HG02642 (cell line): ENCODE results near the gene OR10P1.

Experiments used
- ATAC-seq: cut with Tn5 transposase; IDR thresholded peaks from one replicate; pipeline ENCODE4 v1.9.1; 2021; ENCODE audit warnings: mild to moderate bottlenecking; ENCODE audit not compliant: unreplicated experiment, poor library complexity

The OR10P1 gene

DNA sequence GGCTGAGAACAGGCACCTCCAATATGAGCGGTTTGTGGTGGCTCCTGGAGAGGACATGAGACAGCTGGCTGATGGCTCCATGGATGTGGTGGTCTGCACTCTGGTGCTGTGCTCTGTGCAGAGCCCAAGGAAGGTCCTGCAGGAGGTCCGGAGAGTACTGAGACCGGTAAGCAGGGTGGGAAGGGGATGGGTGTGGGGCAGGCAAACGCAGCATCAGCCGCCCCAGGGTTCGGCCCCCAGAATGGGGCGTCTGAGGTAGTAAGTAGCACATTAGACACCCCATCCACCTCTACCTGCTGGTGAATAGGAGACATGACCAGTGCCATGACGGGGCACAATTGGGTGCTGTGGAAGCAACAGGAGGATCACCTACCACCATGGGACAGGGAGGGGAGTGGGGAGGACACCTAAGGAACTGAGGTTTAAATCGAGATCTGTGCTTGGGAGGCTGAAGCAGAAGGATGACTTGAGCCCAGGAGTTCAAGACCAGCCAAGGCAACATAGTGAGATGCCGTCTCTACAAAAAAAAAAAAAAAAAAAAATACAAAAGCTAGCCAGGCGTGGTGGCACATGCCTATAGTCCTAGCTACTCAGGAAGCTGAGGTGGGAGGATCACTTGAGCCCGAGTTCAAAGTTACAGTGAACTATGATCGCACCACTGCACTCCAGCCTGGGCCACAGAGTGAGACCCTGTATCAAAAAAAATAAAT lies 45.5 kb downstream of the OR10P1 start:
- no peak for ATAC-seq

DNA sequence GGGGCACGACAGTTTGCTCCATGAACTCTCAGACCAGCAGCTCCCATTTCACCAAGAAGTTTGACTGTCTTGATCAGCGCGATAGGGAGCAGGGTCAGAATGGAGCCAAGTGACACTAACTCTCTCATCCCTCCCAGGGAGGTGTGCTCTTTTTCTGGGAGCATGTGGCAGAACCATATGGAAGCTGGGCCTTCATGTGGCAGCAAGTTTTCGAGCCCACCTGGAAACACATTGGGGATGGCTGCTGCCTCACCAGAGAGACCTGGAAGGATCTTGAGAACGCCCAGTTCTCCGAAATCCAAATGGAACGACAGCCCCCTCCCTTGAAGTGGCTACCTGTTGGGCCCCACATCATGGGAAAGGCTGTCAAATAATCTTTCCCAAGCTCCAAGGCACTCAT lies 47.0 kb downstream of the OR10P1 start:
- ATAC-seq: no peak

DNA sequence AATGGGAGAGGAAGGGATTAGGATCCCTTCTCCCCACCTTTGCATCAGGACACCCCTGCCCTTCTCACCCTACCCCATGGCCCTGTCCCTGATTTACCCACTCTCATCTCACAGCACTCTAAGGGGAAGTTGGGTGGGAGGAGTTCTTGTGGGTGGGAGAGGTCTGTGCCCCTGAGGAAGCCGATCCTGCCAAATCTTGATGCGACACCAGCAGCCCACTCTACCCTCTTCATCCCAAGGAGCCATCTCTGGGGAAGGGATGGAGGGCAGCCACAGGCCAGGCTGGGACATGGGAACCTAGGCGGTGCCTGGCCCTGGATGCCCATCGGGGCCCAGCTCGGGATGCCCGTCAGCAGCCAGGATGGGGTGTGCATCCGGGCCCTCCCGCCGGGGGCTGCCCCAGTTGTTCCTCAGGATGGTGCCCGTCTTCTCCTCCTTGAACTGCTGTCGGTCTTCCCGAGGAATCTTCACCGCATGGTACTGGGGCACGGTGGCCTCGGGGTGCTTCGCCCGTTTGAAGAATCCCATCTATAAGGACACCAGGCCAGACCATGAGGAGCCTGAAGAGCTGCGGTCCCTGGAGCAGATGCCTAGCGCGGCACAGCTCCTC lies 48.2 kb downstream of the OR10P1 start:
- ATAC-seq: no peak

GRCh38 chr12:55685671-55686070 lies 49.0 kb downstream of the OR10P1 start:
- no peak for ATAC-seq

GRCh38 chr12:55686366-55687010 lies 49.8 kb downstream of the OR10P1 start:
- no peak for ATAC-seq
